Measurements from ENCODE around the gene ARL3.
A peak's percentile ranks its signal among the peaks of the same experiment; 100 is the strongest.
"Not testable (repeated sequence)": the region's sequence is repeated elsewhere in the genome, so short reads cannot be mapped to it uniquely, and the experiment has no call there.

The ARL3 gene

GRCh38 chr10:102726274-102726673 is 12.1 kb upstream of the ARL3 start:
- DNase-seq (ENCODE audit: low spot score) = peak; percentile 3
- in situ Hi-C loops (cut with MboI; ENCODE audit: low sequenced_read_pairs, unreplicated experiment) = loop anchor here (10.0 kb wide), 1 partner anchor 179 kb away; no protein-coding TSS in a partner anchor
- TF ChIP-seq CTCF (IDR thresholded peaks at IDR 0.05; ENCODE audit: borderline replicate concordance, control extremely low read depth, extremely low read depth, insufficient read depth, missing control alignments) = no peak

- in situ Hi-C loops (cut with MboI; ENCODE audit: low sequenced_read_pairs, unreplicated experiment) = loop anchor here (10.0 kb wide), 1 partner anchor 181 kb away; no protein-coding TSS in a partner anchor
- TF ChIP-seq CTCF (IDR thresholded peaks at IDR 0.05; ENCODE audit: borderline replicate concordance, control extremely low read depth, extremely low read depth, insufficient read depth, missing control alignments) = no peak
- no peak for DNase-seq (ENCODE audit: low spot score)
Measured at GRCh38 chr10:102723989-102724388, 9.8 kb upstream of the ARL3 start.

- no peak for DNase-seq (ENCODE audit: low spot score)
- no peak for TF ChIP-seq CTCF (IDR thresholded peaks at IDR 0.05; ENCODE audit: borderline replicate concordance, control extremely low read depth, extremely low read depth, insufficient read depth, missing control alignments)
- in situ Hi-C loops (cut with MboI; ENCODE audit: low sequenced_read_pairs, unreplicated experiment) = loop anchor here (10.0 kb wide), 1 partner anchor 183 kb away; no protein-coding TSS in a partner anchor
Measured at GRCh38 chr10:102721954-102722353, 7.8 kb upstream of the ARL3 start.

GRCh38 chr10:102720775-102721301 is 6.6 kb upstream of the ARL3 start:
- in situ Hi-C loops (cut with MboI; ENCODE audit: low sequenced_read_pairs, unreplicated experiment) = loop anchor here (10.0 kb wide), 1 partner anchor 184 kb away; no protein-coding TSS in a partner anchor
- no peak for DNase-seq (ENCODE audit: low spot score)
- TF ChIP-seq CTCF (IDR thresholded peaks at IDR 0.05; ENCODE audit: borderline replicate concordance, control extremely low read depth, extremely low read depth, insufficient read depth, missing control alignments) = no peak

GRCh38 chr10:102720337-102720736 is 6.1 kb upstream of the ARL3 start:
- DNase-seq (ENCODE audit: low spot score) = no peak
- no peak for TF ChIP-seq CTCF (IDR thresholded peaks at IDR 0.05; ENCODE audit: borderline replicate concordance, control extremely low read depth, extremely low read depth, insufficient read depth, missing control alignments)
- in situ Hi-C loops (cut with MboI; ENCODE audit: low sequenced_read_pairs, unreplicated experiment) = loop anchor here (10.0 kb wide), 1 partner anchor 184 kb away; no protein-coding TSS in a partner anchor

GRCh38 chr10:102718220-102718619 is 4.0 kb upstream of the ARL3 start:
- no peak for DNase-seq (ENCODE audit: low spot score)
- no peak for TF ChIP-seq CTCF (IDR thresholded peaks at IDR 0.05; ENCODE audit: borderline replicate concordance, control extremely low read depth, extremely low read depth, insufficient read depth, missing control alignments)
- in situ Hi-C loops (cut with MboI; ENCODE audit: low sequenced_read_pairs, unreplicated experiment) = no loop called here

- in situ Hi-C loops (cut with MboI; ENCODE audit: low sequenced_read_pairs, unreplicated experiment); DNase-seq (ENCODE audit: low spot score): not testable (repeated sequence)
Measured at GRCh38 chr10:102716900-102717565, 2.8 kb upstream of the ARL3 start.

Data from GM13976 (cell line).